Neuron (in vitro differentiated cells): Measurements from ENCODE around the gene LCN15.
"Not testable (repeated sequence)": the region's sequence is repeated elsewhere in the genome, so short reads cannot be mapped to it uniquely, and the experiment has no call there.

Experiments
- H2AFZ ChIP-seq: one replicate; pipeline ENCODE4 v1.6.1; 2013; ENCODE audit warnings: low read depth, mild to moderate bottlenecking, inconsistent platforms, low read length, moderate library complexity
- H3K27me3 ChIP-seq: one replicate; pipeline ENCODE4 v1.6.1; 2013; ENCODE audit warnings: low read length; ENCODE audit not compliant: insufficient read depth
- H3K36me3 ChIP-seq: one replicate; pipeline ENCODE4 v1.6.1; 2013; ENCODE audit warnings: low read length; ENCODE audit not compliant: insufficient read depth
- H3K4me1 ChIP-seq: one replicate; pipeline ENCODE4 v1.6.1; 2013; ENCODE audit warnings: low read length; ENCODE audit not compliant: insufficient read depth
- H3K4me3 ChIP-seq: 2 replicates; pipeline ENCODE4 v1.5.1; 2013; ENCODE audit warnings: mild to moderate bottlenecking, low read length, moderate library complexity
- H3K9me3 ChIP-seq: one replicate; pipeline ENCODE4 v1.6.1; 2013; ENCODE audit warnings: low read length

Gene LCN15

GRCh38 chr9:136776947-136777346 is 12.6 kb upstream of the LCN15 start:
- Histone ChIP-seq H3K27me3 (peaks cover 5% of the 10 kb centered on the region), H2AFZ (no peak overlapping the region), H3K9me3 (peaks cover 8% of the 10 kb centered on the region), H3K36me3 (no peaks in the 10 kb centered on the region), H3K4me3 (no peak overlapping the region), H3K4me1 (no peaks in the 10 kb centered on the region)

DNA sequence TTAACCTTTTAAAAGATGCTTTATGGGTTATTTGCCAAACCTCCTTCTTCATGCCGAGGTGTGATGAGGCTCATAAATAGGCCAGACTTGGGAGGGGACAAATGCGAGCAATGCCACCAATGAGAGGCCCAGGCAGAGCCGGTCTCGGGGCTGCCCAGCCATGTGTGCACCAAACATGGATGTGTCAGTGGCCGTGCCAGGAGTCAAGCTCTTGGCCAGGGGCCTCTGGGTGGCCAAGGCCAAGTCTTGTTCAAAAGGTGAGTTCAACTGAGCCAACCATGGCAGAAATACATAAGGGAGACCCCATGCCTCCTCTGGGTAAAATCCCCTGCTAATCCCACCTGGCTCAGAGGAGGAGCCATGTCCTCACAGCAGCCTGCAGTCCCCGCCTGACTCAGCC is 10.9 kb upstream of the LCN15 start:
- H3K4me1 ChIP-seq = no peaks in the 10 kb centered on the region
- H3K9me3 ChIP-seq = peaks cover 8% of the 10 kb centered on the region
- no peaks in the 10 kb centered on the region for H3K36me3 ChIP-seq
- no peak overlapping the region for H3K4me3 ChIP-seq
- H3K27me3 ChIP-seq = no peaks in the 10 kb centered on the region
- no peak overlapping the region for H2AFZ ChIP-seq

- H3K9me3 ChIP-seq = peaks cover 8% of the 10 kb centered on the region
- peaks cover 3% of the 10 kb centered on the region for H3K4me1 ChIP-seq
- no peak overlapping the region for H3K4me3 ChIP-seq
- no peaks in the 10 kb centered on the region for H3K36me3 ChIP-seq
- H2AFZ ChIP-seq = no peak overlapping the region
- no peaks in the 10 kb centered on the region for H3K27me3 ChIP-seq
These were observed 10.2 kb upstream of the LCN15 start for GRCh38 chr9:136774416-136775045.

- H2AFZ ChIP-seq = no peak overlapping the region
These were observed 9.2 kb upstream of the LCN15 start for GRCh38 chr9:136773386-136774044.

DNA sequence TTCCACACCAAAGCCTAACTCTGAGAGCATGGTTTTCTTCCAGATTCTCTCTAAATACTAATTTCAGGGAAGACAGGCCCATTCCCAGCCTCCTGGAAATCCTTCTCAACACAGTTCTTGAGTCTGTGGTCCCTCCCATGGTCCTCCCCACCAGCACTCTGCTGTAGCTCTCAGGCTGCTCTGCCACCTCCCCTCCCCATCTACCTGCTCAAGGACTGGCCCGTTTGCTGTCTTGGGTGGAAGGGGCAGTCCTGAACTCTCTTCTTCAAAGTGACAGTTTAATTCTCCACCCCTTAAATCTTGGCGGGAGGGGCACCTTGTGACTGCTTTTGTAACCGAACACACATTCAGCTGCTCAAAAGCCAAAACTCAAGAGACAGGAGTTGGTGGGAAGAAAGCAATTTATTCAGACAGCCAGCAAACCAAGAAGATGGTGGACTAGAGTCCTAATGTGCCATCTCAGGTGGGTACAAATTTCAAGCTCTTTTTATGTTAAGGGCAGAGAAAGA is 7.6 kb upstream of the LCN15 start:
- no peak overlapping the region for H3K4me3 ChIP-seq
- peaks cover 8% of the 10 kb centered on the region for H3K9me3 ChIP-seq
- H2AFZ ChIP-seq = no peak overlapping the region
- peaks cover 3% of the 10 kb centered on the region for H3K4me1 ChIP-seq
- H3K27me3 ChIP-seq = no peaks in the 10 kb centered on the region
- H3K36me3 ChIP-seq = no peaks in the 10 kb centered on the region

More at GRCh38 chr9:136773386-136774044, 9.2 kb upstream of the LCN15 start:
- no peaks in the 10 kb centered on the region for H3K27me3 ChIP-seq
- H3K4me3 ChIP-seq = no peak overlapping the region
- no peaks in the 10 kb centered on the region for H3K36me3 ChIP-seq
- H3K4me1 ChIP-seq = peaks cover 3% of the 10 kb centered on the region
- H3K9me3 ChIP-seq = peaks cover 8% of the 10 kb centered on the region

GRCh38 chr9:136769710-136770191 is 5.4 kb upstream of the LCN15 start:
- Histone ChIP-seq H3K36me3 (no peaks in the 10 kb centered on the region), H3K9me3 (peaks cover 8% of the 10 kb centered on the region), H3K4me3 (no peak overlapping the region), H3K27me3 (no peaks in the 10 kb centered on the region), H3K4me1 (peaks cover 3% of the 10 kb centered on the region), H2AFZ (no peak overlapping the region)

DNA sequence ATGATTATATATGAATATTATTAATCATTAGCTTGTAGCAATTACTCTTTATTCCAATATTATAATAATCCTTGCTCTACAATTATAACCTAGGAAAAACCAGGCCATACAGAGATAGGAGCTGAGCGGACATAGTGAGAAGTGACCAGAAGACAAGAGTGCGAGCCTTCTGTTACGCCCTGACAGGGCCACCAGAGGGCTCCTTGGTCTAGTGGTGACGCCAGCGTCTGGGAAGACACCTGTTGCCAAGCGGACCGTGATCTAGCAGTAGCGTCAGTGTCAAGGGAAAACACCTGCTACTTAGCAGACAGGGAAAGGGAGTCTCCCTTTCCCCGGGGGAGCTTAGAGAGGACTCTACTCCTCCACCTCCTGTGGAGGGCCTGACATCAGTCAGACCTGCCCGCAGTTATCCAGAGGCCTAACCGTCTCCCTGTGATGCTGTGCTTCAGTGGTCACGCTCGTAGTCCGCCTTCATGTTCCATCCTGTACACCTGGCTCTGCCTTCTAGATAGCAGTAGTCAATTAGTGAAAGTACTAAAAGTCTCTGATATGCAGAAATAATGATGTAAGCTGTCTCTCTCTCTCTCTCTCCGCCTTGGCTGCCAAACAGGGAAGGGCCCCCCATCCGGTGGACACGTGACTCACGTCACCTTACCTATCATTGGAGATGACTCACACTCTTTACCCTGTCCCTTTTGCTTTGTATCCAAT is 2.2 kb upstream of the LCN15 start:
- not testable (repeated sequence) for H2AFZ ChIP-seq, H3K4me1 ChIP-seq, H3K9me3 ChIP-seq, H3K27me3 ChIP-seq, H3K4me3 ChIP-seq, H3K36me3 ChIP-seq

DNA sequence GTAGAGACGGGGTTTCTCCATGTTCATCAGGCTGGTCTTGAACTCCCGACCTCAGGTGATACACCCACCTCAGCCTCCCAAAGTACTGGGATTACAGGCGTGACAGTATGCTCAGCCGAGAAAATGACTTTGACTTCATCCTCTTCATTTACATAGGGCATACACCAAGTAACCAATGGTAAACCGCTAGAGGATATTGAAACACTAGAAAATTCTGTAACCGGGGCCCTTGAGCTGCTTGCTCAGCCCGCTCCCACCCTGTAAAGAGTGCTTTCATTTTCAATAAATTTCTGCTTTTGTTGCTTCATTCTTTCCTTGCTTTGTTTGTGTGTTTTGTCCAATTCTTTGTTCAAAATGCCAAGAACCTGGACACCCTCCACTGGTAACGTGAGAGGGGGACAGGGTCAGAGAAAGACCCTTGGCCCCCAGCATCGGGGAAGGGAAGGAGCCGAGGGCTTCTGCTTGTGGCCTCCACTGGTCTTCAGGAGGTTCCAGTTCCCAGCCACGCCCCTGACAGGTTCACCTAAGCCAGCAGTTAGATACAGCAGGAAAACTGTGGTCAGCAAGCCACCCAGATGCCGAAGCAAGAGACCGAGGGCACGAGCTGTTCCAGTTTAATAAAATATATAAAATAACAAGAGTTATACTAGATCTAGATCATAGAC is 1.6 kb upstream of the LCN15 start:
- not testable (repeated sequence) for H3K36me3 ChIP-seq, H3K4me1 ChIP-seq, H3K27me3 ChIP-seq, H2AFZ ChIP-seq, H3K4me3 ChIP-seq, H3K9me3 ChIP-seq

DNA sequence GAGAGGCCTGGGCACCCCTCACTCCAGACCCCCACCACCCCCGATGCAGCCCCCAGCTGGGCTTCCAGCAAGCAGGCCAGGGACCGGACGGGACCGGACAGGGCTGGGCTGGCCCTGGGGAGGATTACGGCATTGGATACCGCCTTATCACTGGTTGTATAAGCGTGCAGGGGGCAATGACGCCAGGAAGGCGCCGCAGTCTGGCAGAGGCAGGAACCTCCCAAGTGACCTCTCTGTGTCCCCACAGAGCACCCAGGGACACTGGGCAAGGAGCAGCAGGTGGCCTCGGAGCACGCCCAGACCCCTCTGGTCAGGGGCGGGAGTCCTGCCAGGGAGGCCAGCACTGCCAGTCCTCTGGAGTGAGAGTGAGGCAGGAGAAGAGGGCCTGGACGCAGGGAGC is 723 bp upstream of the LCN15 start:
- H2AFZ ChIP-seq = no peak overlapping the region
- H3K4me3 ChIP-seq = no peak overlapping the region
- peaks cover 6% of the 10 kb centered on the region for H3K4me1 ChIP-seq
- no peaks in the 10 kb centered on the region for H3K9me3 ChIP-seq
- no peaks in the 10 kb centered on the region for H3K27me3 ChIP-seq
- H3K36me3 ChIP-seq = no peaks in the 10 kb centered on the region

- Histone ChIP-seq H3K4me1 (peaks cover 3% of the 10 kb centered on the region), H3K4me3 (no peak overlapping the region), H3K36me3 (no peaks in the 10 kb centered on the region)
These were observed 676 bp downstream of the LCN15 start for GRCh38 chr9:136763649-136764035.

DNA sequence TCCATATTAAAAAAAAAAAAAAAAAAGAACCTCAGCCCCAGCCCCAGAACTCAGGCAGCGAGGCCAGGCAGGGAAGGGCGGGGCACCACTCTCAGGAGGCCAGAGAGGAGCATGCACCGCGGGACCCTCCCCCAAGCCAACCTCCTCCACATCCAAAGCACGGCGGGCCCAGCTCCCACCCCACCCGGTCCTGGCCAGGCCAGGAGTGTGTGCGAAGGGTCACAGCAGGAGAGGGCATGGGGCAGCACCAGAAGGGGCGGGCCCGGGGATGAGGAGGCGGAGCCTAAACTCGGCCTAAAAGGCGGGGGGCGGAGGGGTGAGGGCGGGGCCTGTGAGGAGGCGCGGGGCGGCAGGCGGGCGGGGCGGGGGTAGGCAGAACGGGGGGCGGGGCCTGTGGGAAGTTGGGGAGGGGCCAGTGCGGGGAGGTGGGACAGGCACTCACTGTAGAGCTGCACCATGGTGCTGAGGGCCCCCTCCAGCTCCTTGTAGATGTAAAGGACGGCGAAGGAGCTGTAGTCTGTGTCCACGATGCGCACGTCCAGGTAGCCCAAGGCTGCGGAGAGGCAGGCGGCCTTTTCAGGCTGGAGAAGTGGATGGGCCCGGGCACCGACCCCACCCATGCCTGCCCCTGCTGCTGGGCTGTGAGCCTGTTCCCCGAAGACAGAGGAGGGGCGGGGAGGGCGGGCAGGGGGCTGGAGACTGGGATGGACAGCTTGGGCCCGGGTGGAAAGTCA is 1.2 kb downstream of the LCN15 start:
- no peak overlapping the region for H2AFZ ChIP-seq
- peaks cover 3% of the 10 kb centered on the region for H3K4me1 ChIP-seq
- no peaks in the 10 kb centered on the region for H3K27me3 ChIP-seq
- no peak overlapping the region for H3K4me3 ChIP-seq
- no peaks in the 10 kb centered on the region for H3K36me3 ChIP-seq
- no peaks in the 10 kb centered on the region for H3K9me3 ChIP-seq

More at GRCh38 chr9:136763649-136764035, 676 bp downstream of the LCN15 start:
- no peak overlapping the region for H2AFZ ChIP-seq
- no peaks in the 10 kb centered on the region for H3K9me3 ChIP-seq
- no peaks in the 10 kb centered on the region for H3K27me3 ChIP-seq

- H2AFZ ChIP-seq = no peak overlapping the region
- no peaks in the 10 kb centered on the region for H3K9me3 ChIP-seq
- H3K27me3 ChIP-seq = no peaks in the 10 kb centered on the region
- H3K4me1 ChIP-seq = peaks cover 3% of the 10 kb centered on the region
- no peaks in the 10 kb centered on the region for H3K36me3 ChIP-seq
- H3K4me3 ChIP-seq = no peak overlapping the region
These were observed 2.1 kb downstream of the LCN15 start for GRCh38 chr9:136762221-136762691.
